BJ (cell line): ENCODE data around the gene GOLGA1. TPM values are rescaled to one million over a fixed set of nuclear protein-coding genes. Genes with fewer than 3 reads are reported as not detected.

ENCODE experiments used
- CTCF ChIA-PET: fragments of 350-600 bp; formaldehyde crosslinking; extraction: SDS; loops from one replicate; lab custom pipeline; 2021; ENCODE audit warnings: antibody characterized with exemption, inconsistent platforms; lab: Yijun Ruan, JAX
- POLR2A ChIA-PET: fragments of 300-600 bp; sonication (Branson Sonifier 250); formaldehyde crosslinking; extraction: SDS; loops from one replicate; lab custom pipeline; 2021; ENCODE audit warnings: antibody characterized with exemption; lab: Charles Lee
- DNase-seq: peaks from one replicate; pipeline ENCODE4 v3.0.0-alpha.2; 2011; ENCODE audit warnings: low read depth
- H3K27me3 ChIP-seq: 2 replicates; pipeline ENCODE4 v1.6.0; 2011; ENCODE audit warnings: low read length; ENCODE audit not compliant: control insufficient read depth, insufficient read depth
- H3K36me3 ChIP-seq: 2 replicates; pipeline ENCODE4 v1.5.1; 2011; ENCODE audit warnings: low read length; ENCODE audit not compliant: control insufficient read depth, insufficient read depth
- H3K4me3 ChIP-seq: 2 replicates; pipeline ENCODE4 v1.5.1; 2011; ENCODE audit warnings: low read depth, mild to moderate bottlenecking, control low read depth, low read length
- CTCF ChIP-seq: IDR thresholded peaks from 2 replicates; pipeline ENCODE4 v1.5.1; 2011; ENCODE audit warnings: low read depth, mild to moderate bottlenecking, control low read depth, inconsistent platforms, low read length, moderate library complexity; ENCODE audit not compliant: insufficient read depth
- polyA plus RNA-seq: library from polyadenylated mRNA; depleted of rRNA; stranded (reverse); fragments of >200 nt; gene quantifications from 2 replicates; pipeline ENCODE4 v1.2.3, GENCODE V29; 2011

GOLGA1 gene
- polyA plus RNA-seq, 1 experiment = 12.4 TPM

GRCh38 chr9:124853605-124854143 is 87.2 kb downstream of the GOLGA1 start:
- peak overlapping the region; percentile 46 for H3K4me3 ChIP-seq
- DNase-seq = no peak
- peaks cover 18% of the 10 kb centered on the region for H3K36me3 ChIP-seq
- CTCF ChIA-PET = interaction anchor here (0.6 to 36.1 kb wide), 28 partner anchors 9 to 531 kb away, joined by 3 to 1161 read pairs (median 7); partner anchors contain the start of genes ARPC5L, NR6A1, OLFML2A and RPL35
- POLR2A ChIA-PET = no interaction called here
- TF ChIP-seq CTCF = no peak
- peaks cover 3% of the 10 kb centered on the region; the same call in 1 of the 2 replicates for H3K27me3 ChIP-seq

- ChIA-PET CTCF (interaction anchor here (0.6 to 36.1 kb wide), 41 partner anchors 10 to 532 kb away, joined by 3 to 1161 read pairs (median 5); partner anchors contain the start of genes ARPC5L, NR6A1, OLFML2A and RPL35), POLR2A (no interaction called here)
- no peak for DNase-seq
- H3K36me3 ChIP-seq = peaks cover 11% of the 10 kb centered on the region
- H3K4me3 ChIP-seq = peak within 1 kb of the TSS; percentile 46
- H3K27me3 ChIP-seq = peaks cover 3% of the 10 kb centered on the region; the same call in 1 of the 2 replicates
- peak; percentile 88 for TF ChIP-seq CTCF
Measured at GRCh38 chr9:124852829-124853531, 87.9 kb downstream of the GOLGA1 start, which contains the start of gene WDR38. TSS of gene WDR38 (plus strand) at chr9:124853460. CDS start at chr9:124853532, 72 bp downstream.

GRCh38 chr9:124852121-124852828 is 88.6 kb downstream of the GOLGA1 start:
- DNase-seq = no peak
- no peak for TF ChIP-seq CTCF
- H3K36me3 ChIP-seq = peaks cover 4% of the 10 kb centered on the region
- ChIA-PET CTCF (interaction anchor here (0.5 to 36.1 kb wide), 37 partner anchors 11 to 533 kb away, joined by 3 to 1161 read pairs (median 6); partner anchors contain the start of genes ARPC5L, NR6A1, OLFML2A and RPL35), POLR2A (no interaction called here)
- peaks cover 3% of the 10 kb centered on the region; the same call in 1 of the 2 replicates for H3K27me3 ChIP-seq
- no peak overlapping the region for H3K4me3 ChIP-seq

- ChIA-PET CTCF (interaction anchor here (1.7 to 36.1 kb wide), 3 partner anchors 11 to 74 kb away, joined by 6 to 1161 read pairs (median 236); partner anchors contain the start of genes NR6A1 and OLFML2A), POLR2A (no interaction called here)
- Histone ChIP-seq H3K4me3 (no peak overlapping the region), H3K36me3 (no peaks in the 10 kb centered on the region), H3K27me3 (peaks cover 3% of the 10 kb centered on the region; the same call in 1 of the 2 replicates)
- peak; percentile 46 for DNase-seq
- no peak for TF ChIP-seq CTCF
Measured at GRCh38 chr9:124849801-124850200, 91.1 kb downstream of the GOLGA1 start.
